Stimulated activated memory B cell treated with anti-CD40 and anti-IgM and Interleukin-4, amounts not matched to agents 10 μg/mL and 1 μg/mL and 100 μg/mL, for 72 hours (primary cell): ENCODE measurements around the gene ITPR3.
A peak's percentile ranks its signal among the peaks of the same experiment; 100 is the strongest.

Experiments
- ATAC-seq: fragments of 150-1000 bp; cut with Tn5 transposase; 2 replicates; pipeline ENCODE4 v1.10.0; 2021
- H3K27ac Mint-ChIP-seq: one replicate; pipeline ENCODE4 v1.8.0; 2022; ENCODE audit warnings: mild to moderate bottlenecking, mixed read lengths
- H3K27me3 Mint-ChIP-seq: one replicate; pipeline ENCODE4 v1.8.0; 2022; ENCODE audit warnings: mixed read lengths
- H3K36me3 Mint-ChIP-seq: one replicate; pipeline ENCODE4 v1.8.0; 2022; ENCODE audit warnings: mixed read lengths
- H3K4me1 Mint-ChIP-seq: one replicate; pipeline ENCODE4 v1.8.0; 2022; ENCODE audit warnings: mixed read lengths
- H3K4me3 Mint-ChIP-seq: one replicate; pipeline ENCODE4 v1.8.0; 2022; ENCODE audit warnings: mild to moderate bottlenecking, moderate library complexity, mixed read lengths
- H3K9me3 Mint-ChIP-seq: one replicate; pipeline ENCODE4 v1.8.0; 2022; ENCODE audit warnings: mixed read lengths

Gene ITPR3

DNA sequence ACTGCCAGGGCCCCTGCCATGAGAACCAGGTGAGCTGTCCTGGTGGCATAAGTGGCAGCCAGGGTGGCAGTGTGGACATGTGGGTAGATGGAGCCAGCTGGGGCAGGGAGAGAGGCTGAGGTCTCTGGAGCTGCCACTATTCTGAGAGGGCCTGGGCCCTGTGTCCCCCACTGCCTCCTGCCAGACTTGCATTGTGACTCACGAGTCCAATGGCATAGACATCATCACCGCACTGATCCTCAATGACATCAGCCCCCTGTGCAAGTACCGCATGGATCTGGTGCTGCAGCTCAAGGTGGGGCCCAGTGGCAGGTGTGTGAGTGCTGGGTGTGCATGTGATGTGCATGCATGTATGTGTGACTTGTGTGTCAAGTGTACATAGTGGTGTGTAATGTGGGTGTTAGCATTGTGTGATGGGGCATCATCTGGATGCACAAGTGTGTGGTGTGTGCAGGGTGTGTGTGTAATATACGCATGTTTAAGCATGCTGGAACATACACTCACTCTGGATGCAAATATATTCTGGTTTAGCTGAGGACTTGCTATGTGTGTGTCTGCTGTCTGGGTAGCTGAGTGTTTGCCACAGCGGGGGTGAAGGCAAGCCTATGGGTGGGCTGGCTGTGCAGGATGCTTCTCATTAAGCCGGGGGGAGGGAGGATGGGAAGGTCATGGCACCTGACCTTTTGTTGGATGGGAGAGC lies 65.3 kb downstream of the ITPR3 start:
- H3K4me1 Mint-ChIP-seq, result no peaks in the 10 kb centered on the region
- no peak overlapping the region for H3K4me3 Mint-ChIP-seq
- no peaks in the 10 kb centered on the region for H3K9me3 Mint-ChIP-seq
- no peaks in the 10 kb centered on the region for H3K27me3 Mint-ChIP-seq
- H3K36me3 Mint-ChIP-seq, result peaks cover 78% of the 10 kb centered on the region
- H3K27ac Mint-ChIP-seq, result peak overlapping the region; percentile 20
- no peak for ATAC-seq

DNA sequence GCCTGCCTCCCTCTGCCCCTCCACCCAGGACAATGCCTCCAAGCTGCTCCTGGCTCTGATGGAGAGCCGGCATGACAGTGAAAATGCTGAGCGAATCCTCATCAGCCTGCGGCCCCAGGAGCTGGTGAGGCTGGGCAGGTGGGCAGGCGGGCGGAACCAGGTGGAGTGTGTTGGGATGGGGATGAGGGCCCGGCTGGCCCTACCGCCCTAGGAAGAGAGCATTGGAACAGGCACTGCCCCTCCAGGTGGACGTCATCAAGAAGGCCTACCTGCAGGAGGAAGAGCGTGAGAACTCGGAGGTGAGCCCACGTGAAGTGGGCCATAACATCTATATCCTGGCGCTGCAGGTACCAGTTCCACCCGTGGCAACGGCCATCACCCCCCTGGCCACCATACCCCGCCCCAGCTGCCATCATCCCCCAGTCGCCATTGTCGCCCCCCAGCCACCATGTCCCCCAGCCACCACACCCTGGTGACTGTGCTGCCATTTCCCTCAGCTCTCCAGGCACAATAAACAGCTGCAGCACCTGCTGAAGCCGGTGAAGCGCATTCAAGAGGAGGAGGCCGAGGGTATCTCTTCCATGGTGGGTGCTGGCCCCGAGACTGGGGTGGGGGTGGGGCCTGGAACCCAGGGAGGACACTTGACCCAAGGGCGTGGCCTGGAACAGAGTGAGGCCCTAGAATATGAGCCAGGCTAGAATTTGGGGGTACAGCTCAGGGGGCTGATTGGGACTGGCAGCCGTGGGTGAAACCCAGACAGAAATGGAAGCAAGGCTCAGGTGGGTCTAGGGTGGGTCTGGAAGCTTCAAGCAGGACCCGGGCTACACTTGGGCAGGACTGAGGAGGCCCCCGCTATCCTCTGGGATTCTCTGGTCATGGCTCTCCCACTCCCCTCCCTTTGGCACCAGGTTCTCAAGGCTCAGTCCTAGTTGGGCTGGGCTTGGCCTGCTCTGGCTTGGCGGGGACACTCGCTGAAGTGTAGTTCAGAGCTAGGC lies 66.2 kb downstream of the ITPR3 start:
- Mint-ChIP-seq H3K36me3 (peaks cover 84% of the 10 kb centered on the region), H3K9me3 (no peaks in the 10 kb centered on the region), H3K4me3 (no peak overlapping the region), H3K27ac (peak overlapping the region; percentile 20), H3K27me3 (no peaks in the 10 kb centered on the region), H3K4me1 (peaks cover 7% of the 10 kb centered on the region)
- ATAC-seq, result no peak

DNA sequence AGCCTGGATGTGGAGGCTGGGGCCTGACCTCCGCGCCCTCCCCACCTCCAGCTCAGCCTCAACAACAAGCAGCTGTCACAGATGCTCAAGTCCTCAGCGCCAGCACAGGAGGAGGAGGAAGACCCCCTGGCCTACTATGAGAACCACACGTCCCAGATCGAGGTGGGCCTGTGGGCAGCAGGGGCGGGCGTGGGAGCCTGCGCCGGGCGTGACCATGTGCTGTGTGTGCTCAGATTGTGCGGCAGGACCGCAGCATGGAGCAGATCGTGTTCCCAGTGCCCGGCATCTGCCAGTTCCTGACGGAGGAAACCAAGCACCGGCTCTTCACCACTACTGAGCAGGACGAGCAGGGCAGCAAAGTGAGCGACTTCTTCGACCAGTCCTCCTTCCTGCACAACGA lies 66.9 kb downstream of the ITPR3 start:
- Mint-ChIP-seq H3K27ac (no peak overlapping the region), H3K27me3 (no peaks in the 10 kb centered on the region), H3K4me1 (peaks cover 14% of the 10 kb centered on the region), H3K4me3 (no peak overlapping the region), H3K36me3 (peaks cover 90% of the 10 kb centered on the region), H3K9me3 (no peaks in the 10 kb centered on the region)
- no peak for ATAC-seq

DNA sequence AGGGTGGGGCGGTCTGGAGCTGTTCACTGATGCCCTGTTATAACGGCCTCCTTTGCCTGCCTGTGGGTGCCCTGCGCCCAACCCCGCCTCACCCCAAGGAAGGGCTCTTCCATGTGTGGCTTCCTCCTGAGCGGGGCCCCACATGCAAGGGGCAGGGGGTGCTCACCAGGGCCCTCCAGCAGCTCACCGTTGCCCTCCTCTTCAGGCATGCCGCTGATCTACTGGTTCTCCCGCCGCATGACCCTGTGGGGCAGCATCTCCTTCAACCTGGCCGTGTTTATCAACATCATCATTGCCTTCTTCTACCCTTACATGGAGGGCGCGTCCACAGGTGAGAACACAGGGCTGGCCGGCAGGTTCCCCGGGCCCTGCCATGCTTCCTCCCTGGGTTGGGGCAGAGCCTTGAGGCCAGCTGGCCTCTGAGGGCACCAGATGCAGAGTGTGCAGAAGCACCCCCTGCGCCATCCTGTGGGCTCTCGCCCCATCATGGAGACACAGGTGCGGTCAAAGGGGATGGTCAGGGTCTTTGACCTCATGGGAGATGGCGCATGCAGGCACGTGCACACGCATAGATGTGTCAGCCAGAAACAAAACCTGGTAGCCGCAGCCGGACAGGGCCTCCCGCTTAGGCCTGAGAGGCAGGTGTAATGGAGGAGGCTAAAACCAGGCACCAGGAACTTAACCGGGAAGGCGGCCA lies 67.5 kb downstream of the ITPR3 start:
- Mint-ChIP-seq H3K36me3 (peaks cover 91% of the 10 kb centered on the region), H3K4me1 (peaks cover 20% of the 10 kb centered on the region), H3K27me3 (no peaks in the 10 kb centered on the region), H3K4me3 (no peak overlapping the region), H3K9me3 (no peaks in the 10 kb centered on the region), H3K27ac (no peak overlapping the region)
- no peak for ATAC-seq

DNA sequence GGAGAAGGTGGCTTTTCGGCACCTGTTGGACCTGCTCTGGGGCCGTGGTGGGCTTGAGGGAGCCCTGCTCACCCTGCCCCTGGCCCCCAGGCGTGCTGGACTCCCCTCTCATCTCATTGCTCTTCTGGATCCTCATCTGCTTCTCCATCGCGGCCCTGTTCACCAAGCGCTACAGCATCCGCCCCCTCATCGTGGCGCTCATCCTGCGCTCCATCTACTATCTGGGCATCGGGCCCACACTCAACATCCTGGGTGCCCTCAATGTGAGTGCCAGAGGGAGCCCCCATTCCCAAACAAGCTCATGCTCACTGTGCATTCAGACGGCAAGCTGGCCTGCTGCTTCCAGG lies 68.0 kb downstream of the ITPR3 start:
- no peak overlapping the region for H3K4me3 Mint-ChIP-seq
- no peak overlapping the region for H3K27ac Mint-ChIP-seq
- no peak for ATAC-seq
- H3K9me3 Mint-ChIP-seq, result no peaks in the 10 kb centered on the region
- peaks cover 25% of the 10 kb centered on the region for H3K4me1 Mint-ChIP-seq
- peaks cover 87% of the 10 kb centered on the region for H3K36me3 Mint-ChIP-seq
- H3K27me3 Mint-ChIP-seq, result no peaks in the 10 kb centered on the region

DNA sequence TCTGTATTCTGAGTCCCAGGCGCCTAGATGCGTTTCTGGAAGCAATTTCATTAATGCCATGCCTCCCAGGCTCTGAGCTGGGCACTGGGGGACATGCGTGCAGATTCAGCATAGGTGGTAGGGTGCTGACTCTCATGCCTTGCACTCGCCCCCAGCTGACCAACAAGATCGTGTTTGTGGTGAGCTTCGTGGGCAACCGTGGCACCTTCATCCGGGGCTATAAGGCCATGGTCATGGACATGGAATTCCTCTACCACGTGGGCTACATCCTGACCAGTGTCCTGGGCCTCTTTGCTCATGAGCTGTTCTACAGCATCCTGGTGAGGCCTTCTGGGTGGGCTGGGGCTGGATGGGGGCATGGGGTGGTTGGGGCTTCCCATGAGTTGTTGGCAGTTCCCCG lies 68.8 kb downstream of the ITPR3 start:
- Mint-ChIP-seq H3K4me1 (peaks cover 33% of the 10 kb centered on the region), H3K27ac (no peak overlapping the region), H3K27me3 (no peaks in the 10 kb centered on the region), H3K36me3 (peaks cover 87% of the 10 kb centered on the region), H3K9me3 (no peaks in the 10 kb centered on the region), H3K4me3 (no peak overlapping the region)
- no peak for ATAC-seq

DNA sequence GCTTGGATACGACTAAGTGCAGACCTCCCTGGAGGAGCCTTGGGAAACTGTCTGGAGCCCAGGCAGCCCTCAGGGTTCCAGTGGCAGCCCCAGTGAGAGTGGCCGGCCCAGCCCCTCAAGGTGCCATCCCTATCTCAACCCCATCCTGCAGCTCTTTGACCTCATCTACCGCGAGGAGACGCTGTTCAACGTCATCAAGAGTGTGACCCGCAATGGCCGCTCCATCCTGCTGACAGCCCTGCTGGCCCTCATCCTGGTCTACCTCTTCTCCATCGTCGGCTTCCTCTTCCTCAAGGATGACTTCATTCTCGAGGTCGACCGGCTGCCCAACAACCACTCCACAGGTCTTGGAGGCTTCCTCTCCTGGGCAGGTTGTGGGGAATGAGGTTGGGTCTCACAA lies 69.6 kb downstream of the ITPR3 start:
- no peak for ATAC-seq
- no peak overlapping the region for H3K27ac Mint-ChIP-seq
- H3K36me3 Mint-ChIP-seq, result peaks cover 85% of the 10 kb centered on the region
- no peaks in the 10 kb centered on the region for H3K27me3 Mint-ChIP-seq
- peaks cover 41% of the 10 kb centered on the region for H3K4me1 Mint-ChIP-seq
- H3K9me3 Mint-ChIP-seq, result no peaks in the 10 kb centered on the region
- no peak overlapping the region for H3K4me3 Mint-ChIP-seq

DNA sequence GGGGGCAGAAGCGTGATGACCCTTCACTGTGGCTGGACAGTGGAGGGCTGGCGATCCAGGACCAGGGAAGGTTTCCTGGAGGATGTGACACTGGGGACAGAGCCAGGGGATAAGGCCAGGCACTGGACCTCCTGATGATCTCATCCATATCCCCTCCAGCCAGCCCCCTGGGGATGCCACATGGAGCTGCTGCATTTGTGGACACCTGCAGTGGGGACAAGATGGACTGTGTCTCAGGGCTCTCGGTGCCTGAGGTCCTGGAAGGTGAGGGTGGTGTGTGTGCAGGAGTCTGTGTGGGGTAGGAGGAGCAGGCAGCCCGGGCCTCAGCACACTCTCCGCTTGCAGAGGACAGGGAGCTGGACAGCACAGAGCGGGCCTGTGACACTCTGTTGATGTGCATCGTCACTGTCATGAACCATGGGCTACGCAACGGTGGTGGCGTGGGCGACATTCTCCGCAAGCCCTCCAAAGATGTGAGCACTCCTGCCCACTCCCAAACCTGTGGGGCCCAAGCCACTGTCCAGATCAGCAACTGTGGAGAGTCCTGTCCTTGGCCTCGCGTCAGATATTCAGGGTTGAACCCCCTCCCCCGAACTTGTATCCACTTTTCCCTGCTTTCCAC lies 70.4 kb downstream of the ITPR3 start:
- H3K4me3 Mint-ChIP-seq, result no peak overlapping the region
- H3K36me3 Mint-ChIP-seq, result peaks cover 85% of the 10 kb centered on the region
- no peaks in the 10 kb centered on the region for H3K27me3 Mint-ChIP-seq
- H3K4me1 Mint-ChIP-seq, result peaks cover 50% of the 10 kb centered on the region
- H3K27ac Mint-ChIP-seq, result peak overlapping the region; percentile 82
- ATAC-seq, result no peak
- H3K9me3 Mint-ChIP-seq, result no peaks in the 10 kb centered on the region

DNA sequence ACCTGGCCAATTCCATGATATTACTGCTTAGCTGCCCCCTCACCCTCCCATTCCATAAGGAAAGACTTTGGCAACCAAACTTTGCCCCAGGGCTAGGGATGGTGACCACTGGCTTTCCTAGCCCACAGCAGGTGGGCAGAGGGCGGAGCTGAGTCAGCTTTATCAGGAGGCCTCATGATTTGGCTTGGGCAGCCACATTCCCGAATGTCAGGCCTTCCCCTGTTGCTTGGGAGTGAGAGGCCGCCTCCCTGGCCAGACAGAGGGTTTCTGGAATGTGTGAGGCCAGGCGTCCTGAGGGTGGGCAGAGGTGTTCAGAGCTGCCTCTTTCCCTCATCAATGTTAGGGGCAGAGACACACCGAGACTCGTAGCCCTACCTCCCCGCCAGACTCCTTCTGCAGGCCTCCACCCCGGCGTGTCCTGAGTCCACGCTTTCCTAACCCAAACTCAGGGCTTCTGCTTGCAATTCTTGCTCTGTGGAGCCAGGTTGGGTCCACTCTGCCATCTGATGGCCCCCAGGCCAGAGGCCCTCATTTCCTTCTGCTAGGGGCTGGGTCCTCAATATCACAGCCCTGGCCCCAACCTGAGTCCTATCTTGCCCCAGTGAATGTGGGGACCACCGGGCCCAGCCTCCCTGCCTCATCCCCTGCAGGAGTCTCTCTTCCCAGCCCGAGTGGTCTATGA lies 71.1 kb downstream of the ITPR3 start:
- H3K4me3 Mint-ChIP-seq, result no peak overlapping the region

DNA sequence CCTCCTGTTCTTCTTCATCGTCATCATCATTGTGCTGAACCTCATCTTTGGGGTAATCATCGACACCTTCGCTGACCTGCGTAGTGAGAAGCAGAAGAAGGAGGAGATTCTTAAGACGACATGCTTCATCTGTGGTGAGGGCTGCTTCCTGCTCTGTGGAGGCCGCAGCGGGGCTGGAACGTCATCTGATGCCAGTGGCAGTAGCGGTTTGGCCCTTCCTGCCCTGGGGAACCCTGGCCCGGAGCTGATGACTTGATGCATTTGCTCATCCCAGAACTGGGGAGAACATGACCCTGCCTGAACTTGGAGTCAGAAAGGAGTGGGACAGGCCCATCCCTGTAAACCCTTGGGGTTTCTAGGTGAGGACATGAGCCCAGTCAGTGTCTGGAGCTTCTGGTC lies 71.6 kb downstream of the ITPR3 start:
- Mint-ChIP-seq H3K4me1 (peaks cover 61% of the 10 kb centered on the region), H3K36me3 (peaks cover 80% of the 10 kb centered on the region), H3K27ac (peak overlapping the region; percentile 82), H3K9me3 (no peaks in the 10 kb centered on the region), H3K4me3 (no peak overlapping the region), H3K27me3 (no peaks in the 10 kb centered on the region)
- ATAC-seq, result peak; percentile 88

More for the DNA sequence above, 71.1 kb downstream of the ITPR3 start:
- Mint-ChIP-seq H3K36me3 (peaks cover 79% of the 10 kb centered on the region), H3K27ac (peak overlapping the region; percentile 82), H3K27me3 (no peaks in the 10 kb centered on the region), H3K9me3 (no peaks in the 10 kb centered on the region), H3K4me1 (peaks cover 56% of the 10 kb centered on the region)
- ATAC-seq, result no peak

DNA sequence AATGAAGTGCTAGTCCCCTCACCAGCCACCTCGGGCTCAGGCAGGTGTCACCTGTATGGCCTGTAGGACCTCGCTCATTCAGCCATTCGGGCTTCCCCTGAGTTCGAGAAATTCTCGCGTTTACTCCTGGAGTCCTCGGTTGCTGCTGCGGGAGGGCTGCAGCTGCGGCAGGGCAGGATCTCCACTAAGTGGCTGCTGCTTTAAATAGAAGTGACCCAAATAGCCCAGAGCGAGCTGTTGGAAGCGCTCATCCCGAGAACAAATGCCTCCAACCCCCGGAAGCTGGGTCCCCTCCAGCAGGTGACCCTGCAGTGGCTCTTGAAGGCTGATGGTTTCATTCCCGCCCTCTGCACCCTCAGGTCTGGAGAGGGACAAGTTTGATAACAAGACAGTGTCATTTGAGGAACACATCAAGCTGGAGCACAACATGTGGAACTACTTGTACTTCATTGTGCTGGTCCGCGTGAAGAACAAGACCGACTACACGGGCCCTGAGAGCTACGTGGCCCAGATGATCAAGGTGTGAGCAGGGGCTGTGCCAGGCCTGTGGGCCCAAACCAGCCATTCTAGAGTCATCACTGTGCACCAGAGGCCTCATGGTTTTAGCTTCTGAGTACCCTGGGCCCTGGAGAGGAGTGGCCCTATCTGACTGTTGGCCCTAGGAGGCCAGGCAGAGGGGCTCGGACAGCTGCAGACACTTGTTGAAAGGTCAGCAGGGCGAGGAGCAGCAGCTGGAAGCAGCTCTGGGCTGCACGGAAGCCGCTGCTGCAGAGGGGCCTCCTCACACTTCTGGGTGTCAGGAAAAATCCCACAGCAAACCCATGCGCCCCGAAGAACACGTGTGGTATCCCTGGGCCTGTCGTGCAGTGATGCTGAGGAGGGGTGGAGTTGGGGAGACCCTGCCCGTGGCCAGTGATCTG lies 72.3 kb downstream of the ITPR3 start:
- H3K4me3 Mint-ChIP-seq, result no peak overlapping the region
- H3K27ac Mint-ChIP-seq, result peak overlapping the region; percentile 82
- peak; percentile 44 for ATAC-seq
- H3K9me3 Mint-ChIP-seq, result no peaks in the 10 kb centered on the region
- peaks cover 76% of the 10 kb centered on the region for H3K36me3 Mint-ChIP-seq
- peaks cover 67% of the 10 kb centered on the region for H3K4me1 Mint-ChIP-seq
- no peaks in the 10 kb centered on the region for H3K27me3 Mint-ChIP-seq

DNA sequence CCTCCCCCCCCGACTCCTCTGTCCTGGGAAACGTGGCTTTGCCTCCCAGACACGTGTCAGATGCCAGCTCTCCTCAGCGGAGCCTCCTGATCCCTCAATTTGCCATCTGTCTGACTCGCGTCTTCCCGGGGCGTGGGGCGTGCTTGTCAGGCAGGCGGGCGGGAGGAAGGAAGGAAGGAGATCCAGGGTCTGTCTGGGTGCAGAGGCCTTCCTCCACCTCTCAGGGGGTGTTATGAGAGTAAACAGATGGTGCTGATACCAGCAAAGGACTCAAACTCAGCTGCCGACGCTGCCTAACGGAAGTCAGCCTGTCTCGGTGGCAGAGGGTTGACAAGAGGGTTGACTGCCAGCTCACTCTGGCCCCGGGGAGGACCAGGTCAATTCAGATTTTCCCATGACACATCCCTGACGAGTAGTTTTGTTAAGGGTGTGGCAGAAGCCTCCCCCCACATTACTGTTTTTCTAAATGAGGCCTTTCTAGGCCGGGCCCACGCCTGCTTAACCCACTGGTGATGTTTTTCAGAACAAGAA lies 73.3 kb downstream of the ITPR3 start:
- H3K4me1 Mint-ChIP-seq, result peaks cover 78% of the 10 kb centered on the region
- H3K4me3 Mint-ChIP-seq, result no peak overlapping the region
- peaks cover 65% of the 10 kb centered on the region for H3K36me3 Mint-ChIP-seq

DNA sequence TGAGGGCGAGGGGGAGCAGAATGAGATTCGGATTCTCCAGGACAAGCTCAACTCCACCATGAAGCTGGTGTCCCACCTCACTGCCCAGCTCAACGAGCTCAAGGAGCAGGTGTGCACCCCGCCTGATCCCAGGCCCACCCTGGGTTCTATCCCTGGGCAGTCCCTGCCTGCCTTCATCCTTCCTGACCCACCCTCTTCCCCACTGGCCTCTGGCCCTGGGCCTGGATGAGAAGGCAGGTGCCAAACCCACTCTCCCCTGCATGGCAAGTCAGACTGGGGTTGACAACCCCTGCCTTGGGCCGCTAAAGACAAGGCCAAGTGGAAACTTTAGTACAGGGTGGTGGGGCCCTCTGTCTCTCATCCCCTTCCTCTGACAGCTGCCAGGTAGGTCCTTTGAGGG lies 73.9 kb downstream of the ITPR3 start:
- H3K9me3 Mint-ChIP-seq, result no peaks in the 10 kb centered on the region
- peaks cover 60% of the 10 kb centered on the region for H3K36me3 Mint-ChIP-seq
- no peaks in the 10 kb centered on the region for H3K27me3 Mint-ChIP-seq
- H3K4me1 Mint-ChIP-seq, result peaks cover 83% of the 10 kb centered on the region
- H3K27ac Mint-ChIP-seq, result peak overlapping the region; percentile 88
- H3K4me3 Mint-ChIP-seq, result no peak overlapping the region
- ATAC-seq, result no peak

More for the DNA sequence above, 73.3 kb downstream of the ITPR3 start:
- H3K27ac Mint-ChIP-seq, result peak overlapping the region; percentile 88
- no peaks in the 10 kb centered on the region for H3K9me3 Mint-ChIP-seq
- no peaks in the 10 kb centered on the region for H3K27me3 Mint-ChIP-seq
- no peak for ATAC-seq
